Hepatocyte (in vitro differentiated cells): Measurements from ENCODE around the gene SLC46A1. TPM values are rescaled to one million over a fixed set of nuclear protein-coding genes. Genes with fewer than 3 reads are reported as not detected.

ENCODE experiments used
- DNase-seq: peaks from one replicate; pipeline ENCODE4 v3.0.0-alpha.2; 2016; ENCODE audit warnings: low spot score
- H2AFZ ChIP-seq: fragments of 200-600 bp; sonication (generic); 2 replicates; pipeline ENCODE4 v1.6.0; 2016; ENCODE audit warnings: antibody characterized with exemption, mild to moderate bottlenecking
- H3K27ac ChIP-seq: fragments of 200-600 bp; sonication (generic); 2 replicates; pipeline ENCODE4 v1.5.1; 2016; ENCODE audit warnings: mild to moderate bottlenecking
- H3K27me3 ChIP-seq: fragments of 200-600 bp; sonication (generic); 2 replicates; pipeline ENCODE4 v1.6.1; 2016
- H3K36me3 ChIP-seq: fragments of 200-600 bp; sonication (generic); replicated peaks from 2 replicates; pipeline ENCODE4 v1.5.1; 2016; ENCODE audit warnings: low read depth; ENCODE audit not compliant: insufficient read depth
- H3K4me1 ChIP-seq: fragments of 200-600 bp; sonication (generic); 2 replicates; pipeline ENCODE4 v1.5.1; 2016; ENCODE audit warnings: mild to moderate bottlenecking, moderate library complexity; ENCODE audit not compliant: insufficient read depth
- H3K4me2 ChIP-seq: fragments of 200-600 bp; sonication (generic); 2 replicates; pipeline ENCODE4 v1.6.0; 2016
- H3K4me3 ChIP-seq: fragments of 200-600 bp; sonication (generic); 2 replicates; pipeline ENCODE4 v1.5.1; 2016; ENCODE audit warnings: mild to moderate bottlenecking
- H3K79me2 ChIP-seq: fragments of 200-600 bp; sonication (generic); 2 replicates; pipeline ENCODE4 v1.6.0; 2017; ENCODE audit warnings: mild to moderate bottlenecking
- H3K9me2 ChIP-seq: fragments of 200-600 bp; sonication (generic); replicated peaks from 2 replicates; pipeline ENCODE4 v1.6.0; 2017; ENCODE audit warnings: mild to moderate bottlenecking; ENCODE audit not compliant: insufficient read depth
- H3K9me3 ChIP-seq: fragments of 200-600 bp; sonication (generic); 2 replicates; pipeline ENCODE4 v1.5.1; 2016; ENCODE audit warnings: low read depth, mild to moderate bottlenecking
- H4K20me1 ChIP-seq: fragments of 200-600 bp; sonication (generic); 2 replicates; pipeline ENCODE4 v1.6.0; 2016; ENCODE audit warnings: mild to moderate bottlenecking; ENCODE audit not compliant: insufficient read depth, poor library complexity, severe bottlenecking
- CTCF ChIP-seq: fragments of 200-600 bp; sonication (generic); IDR thresholded peaks from 2 replicates; pipeline ENCODE4 v1.5.1; 2016; ENCODE audit warnings: antibody characterized with exemption, mild to moderate bottlenecking; ENCODE audit not compliant: poor library complexity
- EZH2 ChIP-seq: fragments of 200-600 bp; sonication (generic); IDR thresholded peaks from 2 replicates; pipeline ENCODE4 v1.6.1; 2016; ENCODE audit warnings: antibody characterized with exemption, mild to moderate bottlenecking, borderline replicate concordance
- EZH2phosphoT487 ChIP-seq: fragments of 200-600 bp; sonication (generic); IDR thresholded peaks from one replicate; pipeline ENCODE4 v1.6.1; 2018; ENCODE audit warnings: antibody characterized with exemption, mild to moderate bottlenecking, low read depth, moderate library complexity; ENCODE audit not compliant: unreplicated experiment, severe bottlenecking
- WGBS: methylation state at CpG from one replicate; pipeline ENCODE4 v1.1.6; 2016; ENCODE audit warnings: low lambda C conversion rate; ENCODE audit errors: missing lambda C conversion rate; 5-methylcytosine and 5-hydroxymethylcytosine counted together
- polyA plus RNA-seq: library from polyadenylated mRNA; unstranded; fragments of >200 nt; fragmentation: Nextera tagmentation; extraction: Ambion mirVana; gene quantifications from 2 replicates; pipeline ENCODE4 v1.2.1, GENCODE V29; 2016
- total RNA-seq: library from RNA; depleted of rRNA; stranded (reverse); fragments of >200 nt; gene quantifications from 2 replicates; pipeline ENCODE4 v1.2.3, GENCODE V29; 2014

The SLC46A1 gene
- total and polyA plus RNA-seq, 2 experiments from 2014 or later, result 43.1 to 54.5 TPM

GRCh38 chr17:28369684-28370034 lies 36.4 kb downstream of the SLC46A1 start:
- Histone ChIP-seq H3K4me1 (peaks cover 24% of the 10 kb centered on the region), H3K79me2 (peaks cover 6% of the 10 kb centered on the region), H2AFZ (no peak overlapping the region), H3K36me3 (no peaks in the 10 kb centered on the region), H3K9me2 (no peaks in the 10 kb centered on the region), H3K9me3 (no peaks in the 10 kb centered on the region), H3K4me3 (no peak overlapping the region), H3K4me2 (peak overlapping the region; percentile 89), H4K20me1 (peaks cover 13% of the 10 kb centered on the region), H3K27me3 (peaks cover 7% of the 10 kb centered on the region), H3K27ac (peak overlapping the region; percentile 92)
- WGBS, result 56% methylated on average over 10 of the region's 10 CpGs
- peak; percentile 49 for DNase-seq
- TF ChIP-seq CTCF (peak; percentile 13), EZH2phosphoT487 (no peak), EZH2 (no peak)

GRCh38 chr17:28368915-28369683 lies 36.9 kb downstream of the SLC46A1 start:
- Histone ChIP-seq H3K27ac (peak overlapping the region; percentile 92), H4K20me1 (peaks cover 13% of the 10 kb centered on the region), H3K27me3 (peaks cover 7% of the 10 kb centered on the region), H3K9me3 (no peaks in the 10 kb centered on the region), H3K4me1 (peaks cover 24% of the 10 kb centered on the region), H2AFZ (no peak overlapping the region), H3K36me3 (no peaks in the 10 kb centered on the region), H3K4me2 (peak overlapping the region; percentile 89), H3K4me3 (no peak overlapping the region), H3K79me2 (peaks cover 6% of the 10 kb centered on the region), H3K9me2 (no peaks in the 10 kb centered on the region)
- TF ChIP-seq EZH2phosphoT487, result no peak
- no peak for TF ChIP-seq EZH2
- no peak for TF ChIP-seq CTCF
- 93% methylated on average over 23 of the region's 23 CpGs for WGBS
- no peak for DNase-seq

GRCh38 chr17:28368306-28368831 lies 37.6 kb downstream of the SLC46A1 start:
- Histone ChIP-seq H2AFZ (no peak overlapping the region), H3K79me2 (peaks cover 6% of the 10 kb centered on the region), H3K36me3 (no peaks in the 10 kb centered on the region), H3K27me3 (peaks cover 7% of the 10 kb centered on the region), H3K4me3 (no peak overlapping the region), H3K9me3 (no peaks in the 10 kb centered on the region), H3K4me1 (peaks cover 24% of the 10 kb centered on the region), H3K27ac (peak overlapping the region; percentile 92), H3K9me2 (no peaks in the 10 kb centered on the region), H4K20me1 (peaks cover 10% of the 10 kb centered on the region), H3K4me2 (peak overlapping the region; percentile 89)
- peak; percentile 49 for DNase-seq
- no peak for TF ChIP-seq EZH2
- TF ChIP-seq EZH2phosphoT487, result no peak
- TF ChIP-seq CTCF, result no peak
- WGBS, result 53% methylated on average over 5 of the region's 5 CpGs
